Ovary (tissue), 9 donors: Measurements from ENCODE around the gene SNORC. TPM values are rescaled to one million over a fixed set of nuclear protein-coding genes. Genes with fewer than 3 reads are reported as not detected.
"Not testable (repeated sequence)": the region's sequence is repeated elsewhere in the genome, so short reads cannot be mapped to it uniquely, and the experiment has no call there.

ENCODE experiments used
- DNase-seq, 5 donors: peaks; one replicate each; pipeline ENCODE4 v3.0.0-alpha.2; 2019 to 2020
- H3K27ac ChIP-seq, 2 donors: fragments of 200-600 bp; one replicate each; pipeline versions ENCODE4 v1.5.1 to v1.8.0; 2019 to 2022
- H3K27me3 ChIP-seq: fragments of 200-600 bp; one replicate; pipeline ENCODE4 v1.8.0; 2022
- H3K36me3 ChIP-seq: fragments of 200-600 bp; sonication (generic); one replicate; pipeline ENCODE4 v1.5.1; 2019
- H3K4me1 ChIP-seq: one replicate; pipeline ENCODE4 v1.8.1; 2013; ENCODE audit warnings: mild to moderate bottlenecking, moderate library complexity; ENCODE audit not compliant: insufficient read depth
- H3K4me3 ChIP-seq: fragments of 200-600 bp; sonication (generic); one replicate; pipeline ENCODE4 v1.5.1; 2017
- H3K9me3 ChIP-seq, 2 donors: fragments of 200-600 bp in 1 of 2; sonication (generic) in 1 of 2; one replicate each; pipeline versions ENCODE4 v1.5.1 to v1.8.1; 2013 to 2019; ENCODE audit warnings: mild to moderate bottlenecking in 1 of 2, moderate library complexity in 1 of 2
- CTCF ChIP-seq, 3 donors: fragments of 450-650 bp in 2 of 3; fragments of 200-600 bp in 1 of 3; IDR thresholded peaks; one replicate each; pipeline versions ENCODE4 v1.5.1 to v1.8.0; 2016 to 2022; ENCODE audit warnings: antibody characterized with exemption in 3 of 3, mild to moderate bottlenecking in 1 of 3
- EP300 ChIP-seq: sonication (generic); formaldehyde crosslinking; IDR thresholded peaks from one replicate; pipeline ENCODE4 v1.6.1; 2017; ENCODE audit warnings: antibody characterized with exemption
- POLR2A ChIP-seq: fragments of 450-650 bp; IDR thresholded peaks from one replicate; pipeline ENCODE4 v1.6.1; 2017; ENCODE audit warnings: antibody characterized with exemption, mild to moderate bottlenecking, moderate library complexity
- WGBS, 3 donors: extraction: QIAGEN DNeasy Blood & Tissue Kit in 1 of 3; methylation state at CpG; one replicate each; pipeline versions ENCODE4 v1.1.5 to v1.1.7; 2013 to 2017; 5-methylcytosine and 5-hydroxymethylcytosine counted together
- intact Hi-C, 4 donors: fragments of 100-400 bp; cut with DNase I; formaldehyde crosslinking; loops; one replicate each; pipeline versions ENCODE4 v1.11.0 to v1.15.1; 2022 to 2023
- polyA plus RNA-seq, 2 donors: library from polyadenylated mRNA; stranded (reverse); fragments of 200-250 nt in 1 of 2; fragments of 350-450 nt in 1 of 2; fragmentation: Illumina TruSeq in 1 of 2; extraction: RNeasy Lipid Tissue Mini Kit (QIAGEN cat#74804) in 1 of 2; gene quantifications; one replicate each; pipeline ENCODE4 v1.2.3, GENCODE V29; 2013 to 2014
- total RNA-seq, 7 donors: library from RNA; depleted of rRNA in 2 of 7; stranded (reverse); fragments of >200 nt in 2 of 7; fragmentation: NEBNext Ultra II Directional in 3 of 7; extraction: Animal tissue kit (Norgen Biotek cat#: 25700) in 3 of 7; gene quantifications; one replicate each; pipeline versions ENCODE4 v1.1.0 to v1.2.4, GENCODE V29; 2016 to 2023
- donor health status: DM: no; HTN: no; CAD: no; lungs with moderate emphysema.
- donor health status: DM: no; HTN: no; CAD: no.
- donor health status: Bipolar disorder and iron deficiency.
- donor health status: DM: yes; HTN: yes; CAD: no.
- donor health status: DM: no; HTN: no; CAD: no.
- donor health status: DM: yes; HTN: yes; CAD: no.

Gene SNORC
- total and polyA plus RNA-seq, 9 donors: 0.10 to 2.9 (median 1.1) TPM

- 43 to 76% (median 68%) methylated on average over 2 of the region's 2 CpGs for WGBS, 3 donors
- H3K36me3 ChIP-seq: no peaks in the 10 kb centered on the region
- intact Hi-C loops: no loop called here
- H3K4me1 ChIP-seq: no peaks in the 10 kb centered on the region
- no peak for DNase-seq
- TF ChIP-seq EP300 (no peak), CTCF (IDR thresholded peaks at IDR 0.05) (no peak), POLR2A (no peak)
- H3K9me3 ChIP-seq: no peaks in the 10 kb centered on the region
- no peak overlapping the region for H3K27ac ChIP-seq
- H3K27me3 ChIP-seq: no peaks in the 10 kb centered on the region
- no peak overlapping the region for H3K4me3 ChIP-seq
These were observed 27.4 kb upstream of the SNORC start for GRCh38 chr2:232842689-232843088.

GRCh38 chr2:232843834-232844233, 26.2 kb upstream of the SNORC start:
- H3K4me1 ChIP-seq: no peaks in the 10 kb centered on the region
- WGBS, 3 donors: 25 to 54% (median 27%) methylated on average over 3 of the region's 3 CpGs
- H3K36me3 ChIP-seq: no peaks in the 10 kb centered on the region

GRCh38 chr2:232846055-232846454, 24.0 kb upstream of the SNORC start:
- Histone ChIP-seq H3K27ac (no peak overlapping the region), H3K4me1 (no peaks in the 10 kb centered on the region), H3K4me3 (no peak overlapping the region), H3K36me3 (no peaks in the 10 kb centered on the region), H3K9me3 (no peaks in the 10 kb centered on the region), H3K27me3 (no peaks in the 10 kb centered on the region)
- intact Hi-C loops: no loop called here
- TF ChIP-seq EP300: no peak
- no peak for TF ChIP-seq CTCF (IDR thresholded peaks at IDR 0.05)
- no peak for TF ChIP-seq POLR2A
- no peak for DNase-seq

More at GRCh38 chr2:232843834-232844233, 26.2 kb upstream of the SNORC start:
- Histone ChIP-seq H3K27ac (no peak overlapping the region), H3K9me3 (no peaks in the 10 kb centered on the region), H3K4me3 (no peak overlapping the region), H3K27me3 (no peaks in the 10 kb centered on the region)
- intact Hi-C loops: no loop called here
- TF ChIP-seq POLR2A (no peak), CTCF (IDR thresholded peaks at IDR 0.05) (no peak), EP300 (no peak)
- DNase-seq: no peak

- H3K27me3 ChIP-seq: no peaks in the 10 kb centered on the region
- no peak for TF ChIP-seq POLR2A
- no peak for TF ChIP-seq EP300
- no peak for TF ChIP-seq CTCF (IDR thresholded peaks at IDR 0.05)
- H3K4me1 ChIP-seq: no peaks in the 10 kb centered on the region
- no peak overlapping the region for H3K4me3 ChIP-seq
- intact Hi-C loops: loop anchor here in 1 of 4 donors (5.0 kb wide), 1 partner anchor 402 kb away; the partner anchor contains the start of gene ATG16L1
- no peak for DNase-seq
- 46 to 62% (median 60%) methylated on average over 3 of the region's 3 CpGs for WGBS, 3 donors
- H3K9me3 ChIP-seq: no peaks in the 10 kb centered on the region
- no peak overlapping the region for H3K27ac ChIP-seq
- H3K36me3 ChIP-seq: no peaks in the 10 kb centered on the region
These were observed 20.0 kb upstream of the SNORC start for GRCh38 chr2:232850039-232850438.

GRCh38 chr2:232852081-232852480, 18.0 kb upstream of the SNORC start:
- DNase-seq, H3K36me3 ChIP-seq, H3K27me3 ChIP-seq, H3K4me3 ChIP-seq, H3K4me1 ChIP-seq, H3K9me3 ChIP-seq, H3K27ac ChIP-seq: not testable (repeated sequence)
- intact Hi-C loops: loop anchor here in 1 of 4 donors (5.0 kb wide), 1 partner anchor 400 kb away; the partner anchor contains the start of gene ATG16L1
- 91 to 94% (median 92%) methylated on average over 11 of the region's 11 CpGs for WGBS, 3 donors
